Prostate gland (tissue), 2 donors: Measurements from ENCODE around the gene STXBP6. TPM values are rescaled to one million over a fixed set of nuclear protein-coding genes. Genes with fewer than 3 reads are reported as not detected.

Source experiments
- DNase-seq: peaks from one replicate; pipeline ENCODE4 v3.0.0-alpha.2; 2019; ENCODE audit warnings: low spot score
- H3K27ac ChIP-seq, 2 donors: fragments of 200-600 bp; sonication (generic); 2 replicates each; pipeline ENCODE4 v1.5.1; 2017 to 2019
- H3K27me3 ChIP-seq: fragments of 200-600 bp; sonication (generic); replicated peaks from 2 replicates; pipeline ENCODE4 v1.5.1; 2019; ENCODE audit not compliant: insufficient read depth
- H3K36me3 ChIP-seq, 2 donors: fragments of 200-600 bp; sonication (generic); 1 replicate in 1 of 2; 2 replicates in 1 of 2; pipeline versions ENCODE4 v1.5.1 to v1.8.1; 2017 to 2019
- H3K4me1 ChIP-seq: fragments of 200-600 bp; sonication (generic); replicated peaks from 2 replicates; pipeline ENCODE4 v1.5.1; 2019
- H3K4me3 ChIP-seq, 2 donors: fragments of 200-600 bp; sonication (generic); 2 replicates each; pipeline ENCODE4 v1.5.1; 2017 to 2019
- H3K9me3 ChIP-seq: fragments of 200-600 bp; sonication (generic); 2 replicates; pipeline ENCODE4 v1.5.1; 2017
- POLR2A ChIP-seq: fragments of 450-650 bp; IDR thresholded peaks from one replicate; pipeline ENCODE4 v1.6.1; 2016; ENCODE audit warnings: antibody characterized with exemption, mild to moderate bottlenecking
- POLR2AphosphoS5 ChIP-seq: sonication (generic); formaldehyde crosslinking; IDR thresholded peaks from one replicate; pipeline ENCODE4 v1.6.1; 2017; ENCODE audit warnings: antibody characterized with exemption
- WGBS: methylation state at CpG from one replicate; pipeline ENCODE4 v1.1.5; 2018; 5-methylcytosine and 5-hydroxymethylcytosine counted together
- intact Hi-C: fragments of 100-400 bp; cut with DNase I; formaldehyde crosslinking; loops from one replicate; pipeline ENCODE4 v1.14.2; 2022
- total RNA-seq, 2 donors: library from RNA; depleted of rRNA; stranded (reverse); fragments of >200 nt; gene quantifications; one replicate each; pipeline ENCODE4 v1.1.0, GENCODE V29; 2016
- TF ChIP-seq, protein P1 (sequence below), 4 experiments: fragments of 200-600 bp in 2 of 4; fragments of 450-650 bp in 2 of 4; sonication (generic) in 2 of 4; IDR thresholded peaks; 1 replicate in 3 of 4; 2 replicates in 1 of 4; pipeline ENCODE4 v1.5.1; 2016 to 2019; ENCODE audit warnings: antibody characterized with exemption in 4 of 4, mild to moderate bottlenecking in 2 of 4, moderate library complexity in 2 of 4

STXBP6 gene
- total RNA-seq, 2 donors from 2014 or later = 12.4 to 32.3 TPM

DNA sequence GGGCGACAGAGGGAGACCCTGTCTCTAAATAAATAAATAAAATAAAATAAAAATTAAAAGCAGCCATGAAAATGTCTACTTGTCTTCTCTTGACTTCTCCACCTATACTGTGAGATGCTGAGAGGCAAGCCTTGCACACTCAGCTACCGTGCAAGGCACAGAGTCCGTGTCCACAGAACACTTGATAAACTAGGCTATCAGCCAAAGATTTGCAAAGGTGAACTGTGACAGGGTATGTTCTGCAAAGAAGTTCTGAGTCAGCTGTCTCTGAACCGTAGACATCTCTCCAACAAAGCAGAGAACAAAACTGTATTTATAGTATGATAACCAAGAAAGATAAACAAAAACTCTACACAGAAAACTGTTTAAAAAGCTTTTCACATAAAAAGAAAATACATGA is 35.5 kb downstream of the STXBP6 start:
- no peaks in the 10 kb centered on the region for H3K4me1 ChIP-seq
- 40% methylated on average over 4 of the region's 4 CpGs for WGBS
- H3K4me3 ChIP-seq = no peak overlapping the region
- H3K9me3 ChIP-seq = no peaks in the 10 kb centered on the region
- H3K36me3 ChIP-seq = no peaks in the 10 kb centered on the region
- no peak overlapping the region for H3K27ac ChIP-seq
- TF ChIP-seq, protein P1, sequence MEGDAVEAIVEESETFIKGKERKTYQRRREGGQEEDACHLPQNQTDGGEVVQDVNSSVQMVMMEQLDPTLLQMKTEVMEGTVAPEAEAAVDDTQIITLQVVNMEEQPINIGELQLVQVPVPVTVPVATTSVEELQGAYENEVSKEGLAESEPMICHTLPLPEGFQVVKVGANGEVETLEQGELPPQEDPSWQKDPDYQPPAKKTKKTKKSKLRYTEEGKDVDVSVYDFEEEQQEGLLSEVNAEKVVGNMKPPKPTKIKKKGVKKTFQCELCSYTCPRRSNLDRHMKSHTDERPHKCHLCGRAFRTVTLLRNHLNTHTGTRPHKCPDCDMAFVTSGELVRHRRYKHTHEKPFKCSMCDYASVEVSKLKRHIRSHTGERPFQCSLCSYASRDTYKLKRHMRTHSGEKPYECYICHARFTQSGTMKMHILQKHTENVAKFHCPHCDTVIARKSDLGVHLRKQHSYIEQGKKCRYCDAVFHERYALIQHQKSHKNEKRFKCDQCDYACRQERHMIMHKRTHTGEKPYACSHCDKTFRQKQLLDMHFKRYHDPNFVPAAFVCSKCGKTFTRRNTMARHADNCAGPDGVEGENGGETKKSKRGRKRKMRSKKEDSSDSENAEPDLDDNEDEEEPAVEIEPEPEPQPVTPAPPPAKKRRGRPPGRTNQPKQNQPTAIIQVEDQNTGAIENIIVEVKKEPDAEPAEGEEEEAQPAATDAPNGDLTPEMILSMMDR (IDR thresholded peaks at IDR 0.05) = no peak
- TF ChIP-seq POLR2AphosphoS5 = no peak
- TF ChIP-seq POLR2A = no peak
- intact Hi-C loops = no loop called here
- H3K27me3 ChIP-seq = no peaks in the 10 kb centered on the region
- no peak for DNase-seq

DNA sequence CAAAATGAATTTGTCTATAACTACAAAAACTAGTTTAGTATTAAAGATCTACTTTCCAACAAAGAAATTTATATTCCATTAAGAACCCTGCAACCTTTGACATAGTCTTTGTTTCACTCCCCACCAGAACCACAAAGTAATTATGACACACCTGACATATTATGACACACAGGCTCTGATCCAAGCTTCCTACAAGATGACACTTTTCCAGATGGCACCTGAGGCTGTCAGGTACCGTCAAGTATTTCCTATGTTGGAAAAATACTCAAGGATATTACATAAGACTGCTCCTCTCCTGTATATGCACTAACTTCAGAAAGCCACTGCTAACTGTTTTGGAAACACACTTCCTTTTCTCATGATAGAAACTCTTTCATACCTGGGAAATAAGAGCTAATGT is 38.9 kb downstream of the STXBP6 start:
- Histone ChIP-seq H3K4me3 (no peak overlapping the region), H3K27me3 (no peaks in the 10 kb centered on the region), H3K27ac (no peak overlapping the region), H3K36me3 (no peaks in the 10 kb centered on the region), H3K9me3 (no peaks in the 10 kb centered on the region), H3K4me1 (no peaks in the 10 kb centered on the region)
- intact Hi-C loops = no loop called here
- DNase-seq = no peak
- 44% methylated on average over 1 of the region's 1 CpG for whole genome bisulfite sequencing
- no peak for TF ChIP-seq POLR2AphosphoS5
- TF ChIP-seq POLR2A = no peak
- TF ChIP-seq, protein P1 (IDR thresholded peaks at IDR 0.05) = no peak

DNA sequence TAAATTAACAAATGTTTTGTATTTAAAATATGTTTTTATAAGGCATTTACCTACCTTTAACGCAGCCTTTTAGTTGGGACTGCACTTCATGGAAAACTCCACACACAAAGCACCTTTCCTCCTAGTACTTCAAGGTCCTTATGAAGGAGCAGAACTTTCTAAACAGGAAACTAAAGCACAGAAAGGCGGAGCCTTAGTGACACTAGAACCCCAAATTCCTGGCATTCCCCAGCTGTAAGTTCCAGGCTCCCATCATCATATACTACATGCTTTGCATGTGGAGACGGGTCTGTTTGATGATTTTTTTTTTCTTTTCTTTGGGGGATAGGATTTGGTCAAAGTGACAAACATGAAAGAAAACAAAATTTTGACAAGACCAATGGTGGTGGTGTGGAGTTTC is 39.5 kb downstream of the STXBP6 start:
- WGBS = 81% methylated on average over 3 of the region's 3 CpGs
- H3K27ac ChIP-seq = no peak overlapping the region
- no peaks in the 10 kb centered on the region for H3K36me3 ChIP-seq
- no peaks in the 10 kb centered on the region for H3K4me1 ChIP-seq
- no peaks in the 10 kb centered on the region for H3K9me3 ChIP-seq
- H3K4me3 ChIP-seq = no peak overlapping the region
- TF ChIP-seq, protein P1 (IDR thresholded peaks at IDR 0.05) = no peak
- no peak for DNase-seq
- no peaks in the 10 kb centered on the region for H3K27me3 ChIP-seq
- intact Hi-C loops = no loop called here

DNA sequence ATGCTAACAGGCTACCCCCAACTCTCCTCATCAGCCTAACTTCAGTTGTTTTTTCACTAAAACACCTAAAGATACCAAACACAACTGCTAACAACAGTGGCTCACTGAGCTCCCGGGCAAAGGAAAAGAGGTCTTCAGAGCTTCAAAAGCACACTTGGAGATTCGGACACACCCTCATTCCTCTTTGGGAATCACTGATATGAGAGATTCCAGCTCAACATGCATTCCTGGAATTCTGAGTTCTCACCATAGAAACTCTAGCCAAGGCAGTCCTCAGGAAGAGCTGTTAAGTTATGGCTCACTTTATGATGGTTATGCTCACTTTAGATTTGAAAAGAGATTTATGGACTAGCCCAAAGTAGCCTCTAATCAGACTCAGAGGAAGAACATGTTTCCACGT is 40.1 kb downstream of the STXBP6 start:
- Histone ChIP-seq H3K36me3 (no peaks in the 10 kb centered on the region), H3K27ac (no peak overlapping the region), H3K4me3 (no peak overlapping the region), H3K9me3 (no peaks in the 10 kb centered on the region), H3K4me1 (no peaks in the 10 kb centered on the region), H3K27me3 (no peaks in the 10 kb centered on the region)
- DNase-seq = no peak
- TF ChIP-seq POLR2AphosphoS5 (no peak), POLR2A (no peak)
- TF ChIP-seq, protein P1 (IDR thresholded peaks at IDR 0.05) = no peak
- WGBS = 33% methylated on average over 3 of the region's 3 CpGs
- intact Hi-C loops = no loop called here

DNA sequence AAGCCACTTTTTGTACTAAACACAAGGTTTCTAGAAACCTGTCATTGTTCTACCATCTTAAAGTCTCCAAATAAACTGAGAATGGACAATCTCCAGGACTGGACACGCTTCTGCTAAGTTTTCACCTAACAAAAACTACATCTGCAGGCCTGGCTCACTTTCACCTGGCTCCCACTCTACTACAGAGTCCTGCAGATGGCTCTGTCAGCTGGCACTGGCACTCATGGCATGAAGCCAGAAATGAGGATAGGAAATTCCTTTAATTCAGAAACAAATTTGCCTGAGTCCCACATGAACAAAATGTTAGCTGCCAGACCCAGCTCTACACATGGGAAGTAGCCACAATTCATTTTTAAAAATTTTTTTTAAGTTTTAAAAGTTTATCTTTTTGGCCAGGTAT is 42.1 kb downstream of the STXBP6 start:
- H3K27me3 ChIP-seq = no peaks in the 10 kb centered on the region
- no peak overlapping the region for H3K27ac ChIP-seq
- H3K4me3 ChIP-seq = no peak overlapping the region
- H3K9me3 ChIP-seq = no peaks in the 10 kb centered on the region
- 51% methylated on average over 1 of the region's 1 CpG for WGBS
- no peak for TF ChIP-seq POLR2AphosphoS5
- TF ChIP-seq, protein P1 (IDR thresholded peaks at IDR 0.05) = no peak
- no peak for TF ChIP-seq POLR2A
- DNase-seq = no peak
- H3K36me3 ChIP-seq = no peaks in the 10 kb centered on the region
- H3K4me1 ChIP-seq = no peaks in the 10 kb centered on the region
- intact Hi-C loops = no loop called here
